Measurements from ENCODE around the gene SMARCAL1. TPM values are rescaled to one million over a fixed set of nuclear protein-coding genes. Genes with fewer than 3 reads are reported as not detected.

SMARCAL1 gene
- total RNA-seq, 4 donors from 2014 or later, result 27.3 to 76.7 (median 34.4) TPM

DNA sequence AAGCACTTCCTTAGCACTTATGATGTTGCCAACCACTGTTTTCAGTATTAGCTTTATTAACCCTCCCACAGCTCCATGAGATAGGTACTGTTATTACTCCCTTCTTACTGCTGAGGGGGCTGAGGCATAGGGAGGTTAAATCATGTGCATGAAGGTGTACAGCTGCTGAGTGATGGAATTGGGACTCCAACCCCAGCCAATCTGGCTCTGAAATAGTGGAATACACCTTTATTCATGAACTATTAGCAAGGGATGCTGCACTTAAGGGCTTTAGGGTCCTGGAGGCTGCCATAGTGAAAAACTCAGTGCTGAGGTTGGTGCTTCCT, 19.2 kb downstream of the SMARCAL1 start:
- H3K4me1 ChIP-seq, result no peaks in the 10 kb centered on the region
- no peak for DNase-seq
- peaks cover 0 to 91% (median 0%) of the 10 kb centered on the region in 3 donors for H3K36me3 ChIP-seq
- no peaks in the 10 kb centered on the region for H3K27me3 ChIP-seq
- H3K9me3 ChIP-seq, result no peaks in the 10 kb centered on the region
- no peak overlapping the region for H3K27ac ChIP-seq
- TF ChIP-seq, protein P1, sequence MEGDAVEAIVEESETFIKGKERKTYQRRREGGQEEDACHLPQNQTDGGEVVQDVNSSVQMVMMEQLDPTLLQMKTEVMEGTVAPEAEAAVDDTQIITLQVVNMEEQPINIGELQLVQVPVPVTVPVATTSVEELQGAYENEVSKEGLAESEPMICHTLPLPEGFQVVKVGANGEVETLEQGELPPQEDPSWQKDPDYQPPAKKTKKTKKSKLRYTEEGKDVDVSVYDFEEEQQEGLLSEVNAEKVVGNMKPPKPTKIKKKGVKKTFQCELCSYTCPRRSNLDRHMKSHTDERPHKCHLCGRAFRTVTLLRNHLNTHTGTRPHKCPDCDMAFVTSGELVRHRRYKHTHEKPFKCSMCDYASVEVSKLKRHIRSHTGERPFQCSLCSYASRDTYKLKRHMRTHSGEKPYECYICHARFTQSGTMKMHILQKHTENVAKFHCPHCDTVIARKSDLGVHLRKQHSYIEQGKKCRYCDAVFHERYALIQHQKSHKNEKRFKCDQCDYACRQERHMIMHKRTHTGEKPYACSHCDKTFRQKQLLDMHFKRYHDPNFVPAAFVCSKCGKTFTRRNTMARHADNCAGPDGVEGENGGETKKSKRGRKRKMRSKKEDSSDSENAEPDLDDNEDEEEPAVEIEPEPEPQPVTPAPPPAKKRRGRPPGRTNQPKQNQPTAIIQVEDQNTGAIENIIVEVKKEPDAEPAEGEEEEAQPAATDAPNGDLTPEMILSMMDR (IDR thresholded peaks at IDR 0.05), result no peak
- no peak for TF ChIP-seq POLR2A (IDR thresholded peaks at IDR 0.05)
- no peak overlapping the region for H3K4me3 ChIP-seq

DNA sequence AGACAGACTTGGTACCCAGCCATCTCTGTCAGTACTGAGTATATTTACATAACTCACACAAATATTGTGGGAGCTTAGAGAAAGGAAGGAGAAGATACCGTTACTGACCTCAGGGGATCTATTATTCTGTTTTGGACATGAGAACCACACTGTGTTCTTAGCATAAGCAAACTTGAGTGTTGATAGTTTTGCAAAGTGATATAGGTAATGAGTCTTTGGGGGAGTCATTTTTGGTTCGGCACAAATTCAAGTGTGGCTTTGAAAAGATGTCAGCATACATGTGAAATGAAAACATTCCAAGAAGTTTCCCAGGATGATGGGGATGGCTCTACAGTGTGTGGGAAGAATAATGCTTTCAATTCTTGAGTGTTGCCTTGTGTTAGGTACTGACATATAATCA, 24.1 kb downstream of the SMARCAL1 start:
- Histone ChIP-seq H3K4me3 (no peak overlapping the region), H3K4me1 (no peaks in the 10 kb centered on the region), H3K9me3 (no peaks in the 10 kb centered on the region), H3K27me3 (no peaks in the 10 kb centered on the region), H3K36me3 (peaks cover 0 to 77% (median 0%) of the 10 kb centered on the region in 3 donors), H3K27ac (no peak overlapping the region)
- no peak for TF ChIP-seq POLR2A (IDR thresholded peaks at IDR 0.05)
- TF ChIP-seq, protein P1 (IDR thresholded peaks at IDR 0.05), result no peak
- no peak for DNase-seq

DNA sequence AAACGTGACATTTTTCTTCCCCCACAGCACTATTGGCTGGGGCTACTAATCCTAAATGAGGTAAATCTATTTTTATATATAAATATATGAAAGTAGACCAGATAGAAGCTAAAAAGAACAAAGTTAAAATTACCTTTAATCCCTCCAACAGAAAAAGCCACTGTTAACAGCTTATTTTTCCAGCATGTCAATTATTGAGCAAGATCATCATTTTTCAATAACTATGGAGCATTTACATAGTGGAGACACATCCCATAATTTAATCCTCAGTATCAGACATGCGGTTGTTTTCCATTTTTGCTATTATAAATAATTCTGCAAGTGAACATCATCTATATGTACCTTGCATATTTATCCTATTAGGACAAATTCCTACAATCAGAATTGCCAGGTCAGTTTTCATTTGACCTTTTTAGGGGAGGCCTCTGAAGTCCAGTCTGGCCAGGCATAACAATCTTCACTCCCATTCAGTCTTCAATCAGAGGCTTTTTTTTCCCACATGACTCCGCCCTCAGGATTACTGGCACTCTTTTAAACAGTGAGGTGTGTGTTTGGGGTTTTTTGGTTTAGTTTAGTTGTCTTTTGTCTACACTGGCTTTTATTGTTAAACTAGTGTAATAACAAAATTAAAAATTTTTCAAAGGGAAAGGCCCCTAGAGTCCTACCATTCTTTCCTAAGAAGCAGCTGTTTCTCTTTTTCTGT, 29.2 kb downstream of the SMARCAL1 start:
- no peaks in the 10 kb centered on the region for H3K27me3 ChIP-seq
- no peaks in the 10 kb centered on the region for H3K9me3 ChIP-seq
- no peaks in the 10 kb centered on the region for H3K4me1 ChIP-seq
- no peak for TF ChIP-seq POLR2A (IDR thresholded peaks at IDR 0.05)
- TF ChIP-seq, protein P1 (IDR thresholded peaks at IDR 0.05), result no peak
- no peak for DNase-seq
- H3K27ac ChIP-seq, result no peak overlapping the region
- H3K4me3 ChIP-seq, result no peak overlapping the region
- H3K36me3 ChIP-seq, result peaks cover 0 to 47% (median 0%) of the 10 kb centered on the region in 3 donors

DNA sequence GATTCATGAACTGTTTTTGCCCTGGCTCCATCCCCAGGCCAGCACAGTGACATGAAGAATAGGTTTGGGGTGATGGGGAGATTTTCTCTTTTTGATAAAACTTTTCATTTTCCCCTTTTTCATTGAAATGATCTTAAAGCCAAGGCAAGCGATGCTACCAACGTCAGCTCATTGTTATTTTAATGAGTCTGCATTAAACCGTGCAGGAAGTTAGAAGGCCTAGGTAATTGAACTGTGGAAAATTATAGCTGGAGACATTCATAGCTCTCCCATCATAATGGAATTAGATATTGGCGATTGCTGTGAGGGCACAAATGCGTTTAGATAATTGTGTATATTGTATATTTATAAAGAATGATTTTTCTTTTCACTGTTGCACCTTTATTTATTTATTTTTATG, 33.2 kb downstream of the SMARCAL1 start:
- Histone ChIP-seq H3K27ac (no peak overlapping the region), H3K27me3 (no peaks in the 10 kb centered on the region), H3K9me3 (no peaks in the 10 kb centered on the region), H3K4me1 (no peaks in the 10 kb centered on the region), H3K4me3 (no peak overlapping the region), H3K36me3 (peaks cover 0 to 58% (median 0%) of the 10 kb centered on the region in 3 donors)
- DNase-seq, result no peak
- TF ChIP-seq POLR2A (IDR thresholded peaks at IDR 0.05), result no peak
- TF ChIP-seq, protein P1 (IDR thresholded peaks at IDR 0.05), result no peak

DNA sequence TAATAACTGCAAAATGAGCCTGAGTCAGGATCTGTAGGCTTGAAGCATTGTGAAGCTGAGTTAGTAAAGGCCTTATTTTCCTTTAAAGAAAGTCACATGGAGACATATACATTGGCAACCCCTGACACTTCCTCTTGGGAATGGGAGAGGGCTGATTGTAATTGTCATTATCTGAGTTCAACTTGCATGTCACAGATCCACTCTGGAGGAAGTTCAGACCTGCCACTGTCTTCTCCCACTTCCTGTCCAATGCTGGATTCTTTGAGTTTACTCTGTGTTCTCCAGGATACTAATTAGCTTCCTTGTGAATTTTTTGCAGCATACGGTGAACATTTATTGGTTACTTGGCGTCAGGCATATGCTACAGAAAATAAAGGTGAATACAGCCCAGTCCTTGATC, 34.1 kb downstream of the SMARCAL1 start:
- Histone ChIP-seq H3K27me3 (no peaks in the 10 kb centered on the region), H3K4me3 (no peak overlapping the region), H3K4me1 (no peaks in the 10 kb centered on the region), H3K27ac (no peak overlapping the region), H3K9me3 (no peaks in the 10 kb centered on the region), H3K36me3 (peaks cover 0 to 66% (median 0%) of the 10 kb centered on the region in 3 donors)
- DNase-seq, result no peak
- TF ChIP-seq, protein P1 (IDR thresholded peaks at IDR 0.05), result no peak
- no peak for TF ChIP-seq POLR2A (IDR thresholded peaks at IDR 0.05)

All from Peyer's patch (tissue), 4 donors.